OCI-LY7 (cell line): ENCODE data around the gene SLC2A4RG.

Source experiments
- EZH2phosphoT487 ChIP-seq: fragments of 200-600 bp; sonication (generic); IDR thresholded peaks from 2 replicates; pipeline ENCODE4 v1.6.1; 2018; ENCODE audit warnings: low read depth, borderline replicate concordance, mild to moderate bottlenecking, mixed run types, antibody characterized with exemption, low read length, moderate library complexity, mixed read lengths
- TF ChIP-seq, protein P1 (sequence below): fragments of 200-600 bp; sonication (generic); conservative IDR thresholded peaks from 2 replicates; pipeline ENCODE4 v1.5.1; 2014; ENCODE audit warnings: mild to moderate bottlenecking, antibody characterized with exemption, low read length, moderate library complexity, mixed read lengths

DNA sequence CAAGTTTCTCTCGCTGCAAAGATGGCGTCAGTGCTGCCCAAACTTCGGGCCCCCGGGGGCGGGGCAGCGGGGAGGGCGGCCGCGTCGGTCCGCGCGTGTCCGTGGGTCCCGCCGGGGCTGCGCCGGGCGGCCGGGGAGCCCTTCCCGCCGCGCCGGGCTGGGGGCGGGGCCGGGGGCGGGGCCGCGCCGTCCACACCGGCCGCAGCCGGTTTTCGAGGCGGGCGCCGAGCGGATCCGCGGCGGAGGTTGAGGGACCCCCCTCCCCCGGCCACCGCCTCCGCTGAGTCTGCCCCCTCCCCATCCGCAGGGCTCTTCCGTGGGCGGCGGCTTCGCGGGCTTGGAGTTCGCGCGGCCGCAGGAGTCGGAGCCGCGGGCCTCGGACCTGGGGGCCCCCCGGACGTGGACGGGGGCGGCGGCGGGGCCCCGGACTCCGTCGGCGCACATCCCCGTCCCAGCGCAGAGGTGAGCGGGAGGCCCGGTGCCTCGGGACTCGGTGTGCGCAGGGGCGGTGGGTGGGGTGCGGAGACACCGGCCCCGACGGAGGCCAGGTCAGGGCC, 572 bp downstream of the SLC2A4RG start:
- TF ChIP-seq, protein P1, sequence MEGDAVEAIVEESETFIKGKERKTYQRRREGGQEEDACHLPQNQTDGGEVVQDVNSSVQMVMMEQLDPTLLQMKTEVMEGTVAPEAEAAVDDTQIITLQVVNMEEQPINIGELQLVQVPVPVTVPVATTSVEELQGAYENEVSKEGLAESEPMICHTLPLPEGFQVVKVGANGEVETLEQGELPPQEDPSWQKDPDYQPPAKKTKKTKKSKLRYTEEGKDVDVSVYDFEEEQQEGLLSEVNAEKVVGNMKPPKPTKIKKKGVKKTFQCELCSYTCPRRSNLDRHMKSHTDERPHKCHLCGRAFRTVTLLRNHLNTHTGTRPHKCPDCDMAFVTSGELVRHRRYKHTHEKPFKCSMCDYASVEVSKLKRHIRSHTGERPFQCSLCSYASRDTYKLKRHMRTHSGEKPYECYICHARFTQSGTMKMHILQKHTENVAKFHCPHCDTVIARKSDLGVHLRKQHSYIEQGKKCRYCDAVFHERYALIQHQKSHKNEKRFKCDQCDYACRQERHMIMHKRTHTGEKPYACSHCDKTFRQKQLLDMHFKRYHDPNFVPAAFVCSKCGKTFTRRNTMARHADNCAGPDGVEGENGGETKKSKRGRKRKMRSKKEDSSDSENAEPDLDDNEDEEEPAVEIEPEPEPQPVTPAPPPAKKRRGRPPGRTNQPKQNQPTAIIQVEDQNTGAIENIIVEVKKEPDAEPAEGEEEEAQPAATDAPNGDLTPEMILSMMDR: no peak
- no peak for TF ChIP-seq EZH2phosphoT487
